ENCODE data around the gene PBX3. TPM values are rescaled to one million over a fixed set of nuclear protein-coding genes. Genes with fewer than 3 reads are reported as not detected.

The PBX3 gene
- total RNA-seq (134 and 293 TPM in 2 replicates), polyA plus RNA-seq (133 and 159 TPM in 2 replicates)

GRCh38 chr9:125747053-125747764, at the start of gene PBX3:
Gene PBX3, plus strand, starts transcription at chr9:125747373.
- peak within 1 kb of the TSS; percentile 67 for H3K4me3 ChIP-seq
- no peaks in the 10 kb centered on the region for H3K36me3 ChIP-seq
- H3K4me1 ChIP-seq (ENCODE audit: low read depth), result peaks cover 20% of the 10 kb centered on the region
- TF ChIP-seq CTCF (IDR thresholded peaks at IDR 0.05; ENCODE audit: low read depth, low read length), result no peak
- peak within 1 kb of the TSS; percentile 69 for H3K27ac ChIP-seq
- no peaks in the 10 kb centered on the region for H3K9me3 ChIP-seq (ENCODE audit: low read depth)
- DNase-seq (ENCODE audit: low read depth in 1 of 2, low spot score in 1 of 2), result peak; percentile 62 to 79
- no peaks in the 10 kb centered on the region for H3K27me3 ChIP-seq

GRCh38 chr9:125699870-125700269, 47.3 kb upstream of the PBX3 start:
- peaks cover 13% of the 10 kb centered on the region for H3K4me1 ChIP-seq (ENCODE audit: low read depth)
- DNase-seq (ENCODE audit: low read depth in 1 of 2, low spot score in 1 of 2), result no peak
- H3K36me3 ChIP-seq, result no peaks in the 10 kb centered on the region
- H3K27ac ChIP-seq, result no peak overlapping the region
- no peak overlapping the region for H3K4me3 ChIP-seq
- H3K27me3 ChIP-seq, result no peaks in the 10 kb centered on the region
- no peaks in the 10 kb centered on the region for H3K9me3 ChIP-seq (ENCODE audit: low read depth)
- no peak for TF ChIP-seq CTCF (IDR thresholded peaks at IDR 0.05; ENCODE audit: low read depth, low read length)

GRCh38 chr9:125700791-125701190, 46.4 kb upstream of the PBX3 start:
- Histone ChIP-seq H3K4me1 (ENCODE audit: low read depth) (peaks cover 10% of the 10 kb centered on the region), H3K4me3 (no peak overlapping the region), H3K27me3 (no peaks in the 10 kb centered on the region), H3K27ac (no peak overlapping the region), H3K36me3 (no peaks in the 10 kb centered on the region), H3K9me3 (ENCODE audit: low read depth) (no peaks in the 10 kb centered on the region)
- no peak for DNase-seq (ENCODE audit: low read depth in 1 of 2, low spot score in 1 of 2)
- TF ChIP-seq CTCF (IDR thresholded peaks at IDR 0.05; ENCODE audit: low read depth, low read length), result no peak

DNA sequence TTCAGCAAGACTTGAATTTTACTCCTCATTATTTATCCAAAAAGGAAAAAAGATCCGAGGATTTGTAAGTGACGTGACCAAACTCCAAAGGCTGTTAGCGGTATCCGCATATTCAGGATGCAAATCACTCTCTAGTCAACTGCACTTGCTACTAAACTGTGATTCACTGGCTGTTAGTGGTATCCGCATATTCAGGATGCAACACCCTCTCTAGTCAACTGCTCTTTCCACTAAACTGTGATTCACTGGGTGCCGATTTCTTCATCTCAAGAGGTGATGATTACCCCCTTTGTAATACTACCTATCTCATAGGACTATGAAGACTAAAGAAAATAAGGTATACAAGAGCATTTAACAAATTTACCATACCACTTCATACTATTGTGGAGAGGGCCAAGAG, 45.8 kb upstream of the PBX3 start:
- Histone ChIP-seq H3K27me3 (no peaks in the 10 kb centered on the region), H3K9me3 (ENCODE audit: low read depth) (no peaks in the 10 kb centered on the region), H3K27ac (no peak overlapping the region), H3K36me3 (no peaks in the 10 kb centered on the region), H3K4me3 (no peak overlapping the region), H3K4me1 (ENCODE audit: low read depth) (peaks cover 15% of the 10 kb centered on the region)
- DNase-seq (ENCODE audit: low read depth in 1 of 2, low spot score in 1 of 2), result peak in 1 of 2 donors; percentile 50
- no peak for TF ChIP-seq CTCF (IDR thresholded peaks at IDR 0.05; ENCODE audit: low read depth, low read length)

- no peak overlapping the region for H3K27ac ChIP-seq
- no peaks in the 10 kb centered on the region for H3K9me3 ChIP-seq (ENCODE audit: low read depth)
- no peak overlapping the region for H3K4me3 ChIP-seq
- H3K36me3 ChIP-seq, result no peaks in the 10 kb centered on the region
- H3K4me1 ChIP-seq (ENCODE audit: low read depth), result peaks cover 19% of the 10 kb centered on the region
- no peak for DNase-seq (ENCODE audit: low read depth in 1 of 2, low spot score in 1 of 2)
- no peaks in the 10 kb centered on the region for H3K27me3 ChIP-seq
- TF ChIP-seq CTCF (IDR thresholded peaks at IDR 0.05; ENCODE audit: low read depth, low read length), result no peak
Observed at GRCh38 chr9:125703662-125704061, 43.5 kb upstream of the PBX3 start.
